HEK293 (cell line): ENCODE results near the gene TYSND1.
A peak's percentile ranks its signal among the peaks of the same experiment; 100 is the strongest.

Source experiments
- CTCF ChIA-PET: fragments of 350-600 bp; formaldehyde crosslinking; extraction: SDS; loops from one replicate; lab custom pipeline; 2021; ENCODE audit warnings: antibody characterized with exemption; lab: Yijun Ruan, JAX
- POLR2A ChIA-PET: fragments of 300-600 bp; formaldehyde crosslinking; extraction: SDS; loops from one replicate; lab custom pipeline; 2020; ENCODE audit warnings: antibody characterized with exemption, inconsistent platforms; lab: Yijun Ruan, JAX
- H3K27ac ChIP-seq: fragments of 200-500 bp; sonication (Bioruptor generic); 2 replicates; pipeline ENCODE4 v1.5.1; 2014; ENCODE audit warnings: low read depth, low read length, control low read depth, inconsistent platforms; ENCODE audit errors: extremely low read depth
- H3K36me3 ChIP-seq, 2 experiments: fragments of 200-500 bp in 1 of 2; sonication (Bioruptor generic) in 1 of 2; 1 replicate in 1 of 2; 2 replicates in 1 of 2; pipeline ENCODE4 v1.5.1; 2014 to 2017; ENCODE audit warnings: inconsistent platforms in 2 of 2, low read length in 2 of 2; ENCODE audit not compliant: control insufficient read depth in 2 of 2, insufficient read depth in 1 of 2
- H3K4me1 ChIP-seq: fragments of 200-500 bp; sonication (Bioruptor generic); 2 replicates; pipeline ENCODE4 v1.5.1; 2014; ENCODE audit warnings: mild to moderate bottlenecking, low read length, inconsistent platforms; ENCODE audit not compliant: control insufficient read depth, insufficient read depth
- H3K4me3 ChIP-seq: 2 replicates; pipeline ENCODE4 v1.5.1; 2011; ENCODE audit warnings: low read depth, mild to moderate bottlenecking, control low read depth, low read length, moderate library complexity
- H3K9me3 ChIP-seq: fragments of 200-500 bp; sonication (Bioruptor generic); 2 replicates; pipeline ENCODE4 v1.5.1; 2014; ENCODE audit warnings: low read depth, low read length, inconsistent platforms; ENCODE audit not compliant: control insufficient read depth, insufficient read depth
- EGR2 ChIP-seq: fragments of 450-650 bp; formaldehyde crosslinking; IDR thresholded peaks from 2 replicates; pipeline ENCODE4 v1.5.1; 2016; ENCODE audit warnings: low read depth, missing biosample characterization, missing genetic modification characterization
- GLIS1 ChIP-seq: fragments of 450-650 bp; formaldehyde crosslinking; IDR thresholded peaks from 2 replicates; pipeline ENCODE4 v1.5.1; 2016; ENCODE audit warnings: missing biosample characterization, missing genetic modification characterization
- HOXA7 ChIP-seq: sonication (generic); formaldehyde crosslinking; IDR thresholded peaks from 2 replicates; pipeline ENCODE4 v1.8.1; 2022; ENCODE audit warnings: missing genetic modification reagents, borderline replicate concordance
- HOXC10 ChIP-seq: sonication (generic); formaldehyde crosslinking; IDR thresholded peaks from 2 replicates; pipeline ENCODE4 v1.8.1; 2023; ENCODE audit warnings: mild to moderate bottlenecking, missing genetic modification reagents
- PRDM6 ChIP-seq: fragments of 450-650 bp; formaldehyde crosslinking; IDR thresholded peaks from 2 replicates; pipeline ENCODE4 v1.5.1; 2017; ENCODE audit warnings: missing biosample characterization, missing genetic modification characterization
- REST ChIP-seq: fragments of 450-650 bp; formaldehyde crosslinking; IDR thresholded peaks from 2 replicates; pipeline ENCODE4 v1.5.1; 2016; ENCODE audit warnings: missing biosample characterization, missing genetic modification characterization
- TCF7L2 ChIP-seq: IDR thresholded peaks from 2 replicates; pipeline ENCODE4 v1.6.1; 2011; ENCODE audit warnings: low read depth, mild to moderate bottlenecking, inconsistent platforms, low read length, moderate library complexity, borderline replicate concordance
- ZNF335 ChIP-seq: fragments of 450-650 bp; formaldehyde crosslinking; conservative IDR thresholded peaks from 2 replicates; pipeline ENCODE4 v1.5.1; 2016; ENCODE audit warnings: missing biosample characterization, missing genetic modification characterization
- ZNF394 ChIP-seq: fragments of 450-650 bp; formaldehyde crosslinking; IDR thresholded peaks from 2 replicates; pipeline ENCODE4 v1.5.1; 2016; ENCODE audit warnings: missing biosample characterization, missing genetic modification characterization, mild to moderate bottlenecking, moderate library complexity, borderline replicate concordance
- ZNF600 ChIP-seq: fragments of 450-650 bp; formaldehyde crosslinking; IDR thresholded peaks from 2 replicates; pipeline ENCODE4 v1.5.1; 2016; ENCODE audit warnings: missing biosample characterization, missing genetic modification characterization
- ZNF704 ChIP-seq: fragments of 450-650 bp; formaldehyde crosslinking; IDR thresholded peaks from 2 replicates; pipeline ENCODE4 v1.5.1; 2016; ENCODE audit warnings: missing biosample characterization, missing genetic modification characterization
- ZNF776 ChIP-seq: fragments of 450-650 bp; formaldehyde crosslinking; IDR thresholded peaks from 2 replicates; pipeline ENCODE4 v1.5.0; 2017; ENCODE audit warnings: missing biosample characterization, missing genetic modification characterization, borderline replicate concordance
- ZNF837 ChIP-seq: fragments of 450-650 bp; formaldehyde crosslinking; IDR thresholded peaks from 2 replicates; pipeline ENCODE4 v1.5.1; 2016; ENCODE audit warnings: missing biosample characterization, missing genetic modification characterization

Gene TYSND1

GRCh38 chr10:70148516-70148915 lies 2.0 kb upstream of the TYSND1 start:
- ChIA-PET POLR2A (interaction anchor here (1.6 kb wide), 1 partner anchor 22 kb away, joined by 6 read pairs; the partner anchor contains the start of gene SAR1A), CTCF (interaction anchor here (0.7 to 1.2 kb wide), 2 partner anchors 66 to 89 kb away, joined by 3 read pairs; no protein-coding TSS in a partner anchor)
- TF ChIP-seq ZNF394 (tag by site-specific recombination) (no peak), ZNF600 (tag by site-specific recombination) (peak; percentile 78; the same call in 1 of the 2 replicates), PRDM6 (no peak), ZNF704 (tag by site-specific recombination) (no peak), ZNF837 (tag by site-specific recombination) (peak; percentile 97), GLIS1 (tag by site-specific recombination) (no peak)
- Histone ChIP-seq H3K27ac (no peak overlapping the region), H3K4me1 (peaks cover 6% of the 10 kb centered on the region; the same call in 1 of the 2 replicates), H3K9me3 (no peaks in the 10 kb centered on the region), H3K36me3 (peaks cover 25 to 63% of the 10 kb centered on the region in 2 experiments), H3K4me3 (no peak overlapping the region)

- Histone ChIP-seq H3K9me3 (no peaks in the 10 kb centered on the region), H3K4me1 (peaks cover 6% of the 10 kb centered on the region; the same call in 1 of the 2 replicates), H3K36me3 (peaks cover 13 to 51% of the 10 kb centered on the region in 2 experiments)
- TF ChIP-seq ZNF776 (tag by site-specific recombination) = no peak
- TF ChIP-seq ZNF335 (tag by site-specific recombination) = peak; percentile 4; the same call in 1 of the 2 replicates
- TF ChIP-seq REST (tag by site-specific recombination) = 0 out of 2 replicates have a peak, but pooled peaks have one; percentile 13
- TF ChIP-seq HOXC10 (CRISPR knock-in tag) = no peak
- no peak for TF ChIP-seq EGR2 (tag by site-specific recombination)
- TF ChIP-seq TCF7L2 = no peak
- TF ChIP-seq HOXA7 = no peak
- TF ChIP-seq, all 188 proteins: peak for 2
- H3K27ac ChIP-seq = peak overlapping the region; percentile 27
- POLR2A ChIA-PET = interaction anchor here (1.0 to 3.6 kb wide), 11 partner anchors 11 to 217 kb away, joined by 3 to 81 read pairs (median 5); partner anchors contain the start of genes AIFM2 and SAR1A
- H3K4me3 ChIP-seq = no peak overlapping the region
- CTCF ChIA-PET = interaction anchor here (0.7 to 3.8 kb wide), 27 partner anchors 9 to 347 kb away, joined by 3 to 63 read pairs (median 5); partner anchors contain the start of gene AIFM2
Measured at GRCh38 chr10:70147259-70147625, 742 bp upstream of the TYSND1 start.
